ENCODE data around the gene OR2M2. TPM values are rescaled to one million over a fixed set of nuclear protein-coding genes. Genes with fewer than 3 reads are reported as not detected.

The OR2M2 gene
- polyA plus RNA-seq, 1 of the 3 experiments (the other 2 are of a cell fraction), result not detected

- H3K27ac ChIP-seq (ENCODE audit: low read depth in 2 of 2, low read length in 1 of 2), result no peak overlapping the region
- no peaks in the 10 kb centered on the region for H3K27me3 ChIP-seq (ENCODE audit: insufficient read depth)
- H3K79me2 ChIP-seq (ENCODE audit: insufficient read depth), result no peaks in the 10 kb centered on the region
- peaks cover 10% of the 10 kb centered on the region; the same call in 1 of the 2 replicates for H3K9me3 ChIP-seq
- no peaks in the 10 kb centered on the region for H3K4me1 ChIP-seq (ENCODE audit: control insufficient read depth in 1 of 2, insufficient read depth in 2 of 2, low read depth in 1 of 2, low read length in 1 of 2)
- H2AFZ ChIP-seq (ENCODE audit: low read depth), result no peak overlapping the region
- POLR2A ChIA-PET, result no interaction called here
- no peak overlapping the region for H3K9ac ChIP-seq
- no peak for TF ChIP-seq GATA2 (CRISPR knock-in tag; IDR thresholded peaks at IDR 0.05)
- TF ChIP-seq, protein P1, sequence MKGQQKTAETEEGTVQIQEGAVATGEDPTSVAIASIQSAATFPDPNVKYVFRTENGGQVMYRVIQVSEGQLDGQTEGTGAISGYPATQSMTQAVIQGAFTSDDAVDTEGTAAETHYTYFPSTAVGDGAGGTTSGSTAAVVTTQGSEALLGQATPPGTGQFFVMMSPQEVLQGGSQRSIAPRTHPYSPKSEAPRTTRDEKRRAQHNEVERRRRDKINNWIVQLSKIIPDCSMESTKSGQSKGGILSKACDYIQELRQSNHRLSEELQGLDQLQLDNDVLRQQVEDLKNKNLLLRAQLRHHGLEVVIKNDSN (IDR thresholded peaks at IDR 0.05; ENCODE audit: borderline replicate concordance, low read depth), result no peak
- no peak for TF ChIP-seq EP300 (IDR thresholded peaks at IDR 0.05; ENCODE audit: borderline replicate concordance in 1 of 2, low read depth in 1 of 2, low read length in 1 of 2)
- no peak for TF ChIP-seq YY1 (IDR thresholded peaks at IDR 0.05; ENCODE audit: low read depth)
- TF ChIP-seq USF2 (IDR thresholded peaks at IDR 0.05; ENCODE audit: borderline replicate concordance, low read depth, low read length), result no peak
- no peak for TF ChIP-seq POLR2AphosphoS5 (IDR thresholded peaks at IDR 0.05; ENCODE audit: low read depth, low read length)
- no peak for TF ChIP-seq MAX (IDR thresholded peaks at IDR 0.05; ENCODE audit: low read depth)
- TF ChIP-seq IRF3 (IDR thresholded peaks at IDR 0.05; ENCODE audit: low read depth, low read length), result no peak
- TF ChIP-seq GABPA (IDR thresholded peaks at IDR 0.05; ENCODE audit: low read depth), result no peak
- TF ChIP-seq NRF1 (IDR thresholded peaks at IDR 0.05; ENCODE audit: low read depth, low read length), result no peak
- TF ChIP-seq, protein P2, sequence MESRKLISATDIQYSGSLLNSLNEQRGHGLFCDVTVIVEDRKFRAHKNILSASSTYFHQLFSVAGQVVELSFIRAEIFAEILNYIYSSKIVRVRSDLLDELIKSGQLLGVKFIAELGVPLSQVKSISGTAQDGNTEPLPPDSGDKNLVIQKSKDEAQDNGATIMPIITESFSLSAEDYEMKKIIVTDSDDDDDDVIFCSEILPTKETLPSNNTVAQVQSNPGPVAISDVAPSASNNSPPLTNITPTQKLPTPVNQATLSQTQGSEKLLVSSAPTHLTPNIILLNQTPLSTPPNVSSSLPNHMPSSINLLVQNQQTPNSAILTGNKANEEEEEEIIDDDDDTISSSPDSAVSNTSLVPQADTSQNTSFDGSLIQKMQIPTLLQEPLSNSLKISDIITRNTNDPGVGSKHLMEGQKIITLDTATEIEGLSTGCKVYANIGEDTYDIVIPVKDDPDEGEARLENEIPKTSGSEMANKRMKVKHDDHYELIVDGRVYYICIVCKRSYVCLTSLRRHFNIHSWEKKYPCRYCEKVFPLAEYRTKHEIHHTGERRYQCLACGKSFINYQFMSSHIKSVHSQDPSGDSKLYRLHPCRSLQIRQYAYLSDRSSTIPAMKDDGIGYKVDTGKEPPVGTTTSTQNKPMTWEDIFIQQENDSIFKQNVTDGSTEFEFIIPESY (IDR thresholded peaks at IDR 0.05; ENCODE audit: borderline replicate concordance, low read depth), result no peak
- no peak overlapping the region for H3K4me2 ChIP-seq
- no peak for DNase-seq
- H3K36me3 ChIP-seq (replicated peaks in 1 of 2; ENCODE audit: control insufficient read depth in 1 of 2, insufficient read depth in 2 of 2, low read length in 1 of 2), result no peaks in the 10 kb centered on the region
- no peaks in the 10 kb centered on the region for H3F3A ChIP-seq (replicated peaks; ENCODE audit: insufficient read depth)
- H3K4me3 ChIP-seq (ENCODE audit: low read depth in 2 of 2, low read length in 1 of 2), result no peak overlapping the region
- CTCF ChIA-PET, result no interaction called here
- no peaks in the 10 kb centered on the region for H3K9me2 ChIP-seq
- WGBS (ENCODE audit: low lambda C conversion rate), result 0% methylated on average over 1 of the region's 1 CpG
- no peaks in the 10 kb centered on the region for H4K20me1 ChIP-seq (ENCODE audit: insufficient read depth)
Observed at GRCh38 chr1:248155927-248156326, 18.7 kb upstream of the OR2M2 start.

DNA sequence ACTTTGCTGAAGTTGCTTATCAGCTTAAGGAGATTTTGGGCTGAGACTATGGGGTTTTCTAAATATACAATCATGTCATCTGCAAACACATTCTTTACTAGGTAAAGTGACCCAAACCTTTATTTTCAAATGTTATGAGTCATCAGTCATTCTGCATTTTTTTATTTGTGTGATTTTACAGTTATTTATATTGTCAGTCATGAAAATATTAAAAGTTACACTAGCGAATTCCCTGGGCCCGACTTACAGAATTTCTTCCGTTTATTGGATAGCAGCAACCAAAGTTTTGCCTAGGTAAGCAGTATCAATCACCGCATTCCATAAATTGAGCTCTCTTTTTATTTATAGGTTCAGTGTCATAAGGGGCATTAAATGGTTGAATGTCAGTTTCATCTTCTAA, 15.9 kb upstream of the OR2M2 start:
- WGBS (ENCODE audit: low lambda C conversion rate), result 9% methylated on average over 4 of the region's 4 CpGs
- H3K9ac ChIP-seq, result no peak overlapping the region
- no peak for DNase-seq
- H3K4me2 ChIP-seq, result no peak overlapping the region
- no peaks in the 10 kb centered on the region for H3K79me2 ChIP-seq (ENCODE audit: insufficient read depth)
- no peaks in the 10 kb centered on the region for H3F3A ChIP-seq (replicated peaks; ENCODE audit: insufficient read depth)
- no peaks in the 10 kb centered on the region for H3K9me2 ChIP-seq
- ChIA-PET POLR2A (no interaction called here), CTCF (no interaction called here)
- H3K27me3 ChIP-seq (ENCODE audit: insufficient read depth), result no peaks in the 10 kb centered on the region
- H3K4me3 ChIP-seq (ENCODE audit: low read depth in 2 of 2, low read length in 1 of 2), result no peak overlapping the region
- H3K36me3 ChIP-seq (replicated peaks in 1 of 2; ENCODE audit: control insufficient read depth in 1 of 2, insufficient read depth in 2 of 2, low read length in 1 of 2), result no peaks in the 10 kb centered on the region
- no peak overlapping the region for H2AFZ ChIP-seq (ENCODE audit: low read depth)
- H3K9me3 ChIP-seq, result 0 out of 2 replicates have a peak, but pooled peaks cover 6% of the 10 kb centered on the region
- H4K20me1 ChIP-seq (ENCODE audit: insufficient read depth), result no peaks in the 10 kb centered on the region
- no peak overlapping the region for H3K27ac ChIP-seq (ENCODE audit: low read depth in 2 of 2, low read length in 1 of 2)
- H3K4me1 ChIP-seq (ENCODE audit: control insufficient read depth in 1 of 2, insufficient read depth in 2 of 2, low read depth in 1 of 2, low read length in 1 of 2), result no peaks in the 10 kb centered on the region
- TF ChIP-seq YY1 (IDR thresholded peaks at IDR 0.05; ENCODE audit: low read depth) (no peak), MXI1 (IDR thresholded peaks at IDR 0.05; ENCODE audit: low read depth, low read length) (no peak), EZH2phosphoT487 (IDR thresholded peaks at IDR 0.05; ENCODE audit: borderline replicate concordance, low read depth) (no peak), CHD2 (IDR thresholded peaks at IDR 0.05; ENCODE audit: low read length, partially characterized antibody) (no peak), RFX5 (IDR thresholded peaks at IDR 0.05; ENCODE audit: low read length) (no peak), GABPA (IDR thresholded peaks at IDR 0.05; ENCODE audit: low read depth) (no peak), REST (IDR thresholded peaks at IDR 0.05; ENCODE audit: low read depth, low read length) (no peak), NRF1 (IDR thresholded peaks at IDR 0.05; ENCODE audit: low read depth, low read length) (no peak)

All from SK-N-SH (cell line).